Measurements from ENCODE around the gene SAP30.

SAP30 gene

GRCh38 chr4:173367946-173368345 is 2.8 kb upstream of the SAP30 start:
- no peak for DNase-seq

- DNase-seq, result peak; percentile 43 to 57
These were observed 651 bp upstream of the SAP30 start for GRCh38 chr4:173370130-173370476.

GRCh38 chr4:173371292-173372192 is 788 bp downstream of the SAP30 start:
- DNase-seq, result peak; percentile 13 to 40

- no peak for DNase-seq
These were observed 3.8 kb downstream of the SAP30 start for GRCh38 chr4:173374588-173374987.

GRCh38 chr4:173379929-173380328 is 9.2 kb downstream of the SAP30 start:
- no peak for DNase-seq

GRCh38 chr4:173380987-173381386 is 10.2 kb downstream of the SAP30 start:
- DNase-seq, result no peak

DNA sequence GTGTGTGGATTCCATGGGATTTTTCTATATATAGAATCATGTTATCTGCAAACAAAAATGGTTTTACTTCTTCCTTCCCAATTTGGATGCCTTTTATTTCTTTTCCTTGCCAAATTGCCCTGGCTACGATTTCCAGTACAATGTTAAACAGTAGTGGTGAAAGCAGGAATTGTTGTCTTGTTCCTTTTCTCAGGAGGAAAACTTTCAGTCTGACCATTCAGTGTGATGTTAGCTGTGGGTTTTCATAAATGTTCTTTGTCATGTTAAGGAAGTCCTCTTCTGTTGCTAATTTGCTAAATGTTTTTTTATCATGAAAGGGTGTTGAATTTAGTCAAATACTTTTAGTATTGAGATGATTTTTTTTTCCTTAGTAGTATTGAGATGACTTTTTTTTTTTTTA is 10.9 kb downstream of the SAP30 start:
- no peak for DNase-seq

DNA sequence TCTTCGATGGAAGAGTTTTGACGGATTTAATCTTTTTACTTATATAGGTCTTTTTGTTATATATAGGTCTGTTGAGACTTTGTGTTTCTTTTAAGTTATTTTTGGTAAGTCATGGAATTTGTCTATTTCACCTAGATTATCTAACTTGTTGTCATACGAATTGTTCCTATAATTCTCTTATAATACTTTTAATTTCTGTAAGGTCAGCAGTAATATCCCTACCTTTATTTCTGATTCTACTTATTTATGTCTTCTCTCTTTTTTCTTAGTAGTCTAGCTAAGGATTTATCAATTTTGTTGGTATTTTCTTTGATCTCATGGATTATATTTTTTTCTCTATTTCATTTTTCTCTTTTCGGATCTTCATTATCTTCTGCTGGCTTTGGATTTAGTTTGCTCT is 11.6 kb downstream of the SAP30 start:
- DNase-seq, result no peak

GRCh38 chr4:173386751-173387150 is 16.0 kb downstream of the SAP30 start:
- DNase-seq, result no peak

- no peak for DNase-seq
These were observed 20.9 kb downstream of the SAP30 start for GRCh38 chr4:173391701-173392100.

- no peak for DNase-seq
These were observed 26.9 kb downstream of the SAP30 start for GRCh38 chr4:173397604-173398003.

GRCh38 chr4:173398220-173398619 is 27.5 kb downstream of the SAP30 start:
- DNase-seq, result no peak

DNA sequence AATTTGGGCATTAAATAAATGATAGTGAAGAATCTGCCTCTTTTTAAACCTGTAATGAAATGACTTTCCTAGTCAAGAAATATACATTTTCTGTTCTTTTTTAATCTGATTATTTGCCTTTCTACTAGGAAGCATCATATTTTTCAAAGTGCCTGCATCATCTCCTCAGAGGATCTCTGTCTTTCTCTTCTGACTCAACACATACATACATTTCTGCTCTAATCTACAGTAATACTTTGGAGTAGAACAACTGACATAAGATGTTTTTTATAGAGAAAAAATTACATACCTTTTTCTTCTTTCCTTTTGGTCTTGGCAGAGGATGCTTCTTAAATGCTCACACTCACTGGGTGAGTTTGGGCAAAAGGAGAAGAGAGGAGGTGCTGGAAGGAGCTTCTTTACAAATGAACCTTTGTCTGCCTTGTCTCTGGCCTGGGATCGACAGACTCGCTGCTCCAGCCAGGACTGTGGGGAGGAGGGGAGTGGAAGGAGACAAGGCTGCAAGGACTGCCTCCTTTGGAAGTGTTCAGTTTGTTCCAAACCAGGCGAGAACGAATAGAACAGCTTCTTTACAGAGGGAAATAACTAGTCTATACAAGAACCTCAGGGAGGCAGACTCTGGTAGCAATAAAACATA is 28.1 kb downstream of the SAP30 start, which contains the start of gene SCRG1:
TSS of gene SCRG1 (minus strand) at position 338 of the 637 bp plus-strand sequence. CDS start 7,702 bp downstream, outside the sequence.
- DNase-seq, result no peak

GRCh38 chr4:173401063-173401462 is 30.3 kb downstream of the SAP30 start:
- DNase-seq, result no peak

DNA sequence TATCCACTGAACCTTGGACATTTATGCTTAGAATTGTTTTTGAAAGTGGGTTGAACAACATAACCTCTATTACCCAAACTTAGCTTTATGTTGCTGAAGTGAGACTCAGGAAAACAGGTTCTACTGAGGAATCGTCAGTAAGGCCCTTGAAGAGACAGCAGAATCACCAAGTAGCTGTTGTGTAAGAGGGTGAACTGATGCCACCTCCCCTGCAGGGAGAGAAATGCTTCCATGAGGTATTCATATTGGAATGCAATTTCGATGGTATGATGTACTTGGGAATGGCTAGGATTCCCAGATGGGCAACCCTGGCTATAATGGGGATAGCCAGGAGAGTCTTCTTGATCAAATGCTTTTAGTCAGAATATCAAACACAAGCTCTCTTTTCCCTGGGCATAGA is 32.3 kb downstream of the SAP30 start:
- DNase-seq, result no peak

DNA sequence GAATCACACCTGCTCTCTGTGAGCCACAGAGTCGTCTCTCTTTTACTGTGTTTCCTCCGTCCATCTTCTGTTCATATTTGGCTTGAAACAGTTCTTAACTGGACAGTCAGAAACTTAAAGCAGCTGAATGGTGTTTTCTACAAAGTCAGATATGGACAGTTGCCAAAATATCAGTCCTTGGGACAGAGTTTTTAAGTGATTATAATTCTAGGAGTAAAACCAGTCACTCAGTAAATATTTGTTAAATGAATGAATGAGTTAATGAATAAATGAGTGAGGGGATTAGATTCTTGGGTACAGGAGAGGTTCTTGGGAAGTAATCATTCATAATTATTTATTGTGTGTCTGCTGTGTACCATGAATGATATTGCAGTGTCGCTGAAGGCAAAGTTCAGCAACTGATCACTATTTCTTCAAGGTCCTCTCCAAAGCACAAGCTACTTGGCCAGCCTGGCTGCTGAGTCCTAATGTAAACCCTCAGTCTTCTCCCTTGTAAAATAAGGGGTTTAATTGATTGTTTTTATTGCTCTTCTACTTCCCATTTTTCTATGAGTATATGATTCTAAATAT is 33.6 kb downstream of the SAP30 start:
- DNase-seq, result no peak

GRCh38 chr4:173405840-173406606 is 35.3 kb downstream of the SAP30 start:
- no peak for DNase-seq

DNA sequence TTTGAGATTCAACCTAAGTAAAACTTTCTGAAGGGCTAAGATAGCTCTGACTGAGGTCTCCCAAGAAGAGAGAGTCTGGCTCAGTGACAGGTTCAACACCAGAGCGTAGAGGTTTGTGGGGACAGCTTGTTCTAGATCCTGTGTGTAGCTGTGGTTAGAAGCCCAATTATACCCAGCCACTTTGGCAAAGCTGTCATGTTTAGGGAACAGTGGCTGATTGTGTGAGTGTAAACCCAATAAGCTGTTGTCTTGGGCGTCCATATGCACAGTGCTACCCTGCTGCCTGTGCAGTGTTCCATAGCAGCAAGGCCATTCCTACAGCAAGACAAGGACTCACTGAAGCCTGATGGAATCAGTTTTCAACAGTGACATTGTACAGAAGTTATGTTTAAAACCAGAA is 39.3 kb downstream of the SAP30 start:
- DNase-seq, result no peak

GRCh38 chr4:173411106-173411693 is 40.4 kb downstream of the SAP30 start:
- DNase-seq, result no peak

DNA sequence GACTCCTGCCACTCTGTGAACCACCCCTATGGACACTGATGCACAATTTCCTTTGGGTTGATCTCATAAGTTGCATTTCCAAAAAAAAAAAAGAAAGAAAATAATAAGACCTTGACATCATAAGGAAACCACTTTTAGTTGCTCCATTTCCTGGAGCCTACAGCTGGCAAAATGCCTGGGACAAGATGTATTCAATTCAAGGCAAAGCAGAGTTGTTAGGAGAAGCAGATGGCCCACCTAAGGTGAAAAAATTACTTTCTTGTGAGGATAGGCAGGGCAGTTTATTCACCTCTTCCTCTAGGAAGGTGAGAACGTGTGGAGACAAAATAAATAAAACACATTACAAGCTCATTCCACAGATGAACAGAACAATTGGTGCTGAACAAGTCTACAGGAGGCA is 42.3 kb downstream of the SAP30 start:
- DNase-seq, result no peak

- DNase-seq, result no peak
These were observed 43.7 kb downstream of the SAP30 start for GRCh38 chr4:173414456-173414855.

GRCh38 chr4:173415092-173415491 is 44.3 kb downstream of the SAP30 start:
- no peak for DNase-seq

Measured in stimulated activated CD4-positive, alpha-beta T cell treated with anti-CD3 and anti-CD28 coated beads, Interleukin-4, amount 100 ng/mL, for 4 hours (primary cell).